ENCODE measurements around the gene DLG1. TPM values are rescaled to one million over a fixed set of nuclear protein-coding genes. Genes with fewer than 3 reads are reported as not detected.

DLG1 gene
- total RNA-seq, 1 donor from 2014 or later, result 138 TPM

- H3K4me3 Mint-ChIP-seq, result no peak overlapping the region
- no peaks in the 10 kb centered on the region for H3K36me3 Mint-ChIP-seq
- no peak for DNase-seq (ENCODE audit: low spot score)
These were observed 303.4 kb downstream of the DLG1 start for GRCh38 chr3:196995027-196995426.

GRCh38 chr3:196994056-196994455 lies 304.4 kb downstream of the DLG1 start:
- Histone ChIP-seq H3K36me3 (no peaks in the 10 kb centered on the region), H3K4me1 (peaks cover 3% of the 10 kb centered on the region), H3K9ac (no peak overlapping the region), H3K79me2 (ENCODE audit: low read depth) (no peaks in the 10 kb centered on the region), H3F3A (ENCODE audit: low read depth) (no peaks in the 10 kb centered on the region), H3K4me3 (no peak overlapping the region), H4K20me1 (ENCODE audit: low read depth) (no peaks in the 10 kb centered on the region), H3K4me2 (no peak overlapping the region), H3K27ac (no peak overlapping the region), H3K9me3 (ENCODE audit: low read depth) (no peaks in the 10 kb centered on the region), H2AFZ (replicated peaks) (peak overlapping the region; percentile 84), H3K27me3 (no peaks in the 10 kb centered on the region)
- H3K4me3 Mint-ChIP-seq, result no peak overlapping the region
- no peaks in the 10 kb centered on the region for H3K36me3 Mint-ChIP-seq
- H3K4me1 Mint-ChIP-seq, result peaks cover 12% of the 10 kb centered on the region
- H3K9me3 Mint-ChIP-seq, result no peaks in the 10 kb centered on the region
- H3K27me3 Mint-ChIP-seq (ENCODE audit: insufficient read depth, low read depth), result peaks cover 3% of the 10 kb centered on the region
- no peak overlapping the region for H3K27ac Mint-ChIP-seq
- TF ChIP-seq EZH2 (IDR thresholded peaks at IDR 0.05) (no peak), CTCF (IDR thresholded peaks at IDR 0.05) (no peak), EZH2phosphoT487 (IDR thresholded peaks at IDR 0.05) (no peak)
- DNase-seq (ENCODE audit: low spot score), result no peak

More at GRCh38 chr3:196995027-196995426, 303.4 kb downstream of the DLG1 start:
- TF ChIP-seq EZH2 (IDR thresholded peaks at IDR 0.05), result no peak
- no peak for TF ChIP-seq EZH2phosphoT487 (IDR thresholded peaks at IDR 0.05)
- TF ChIP-seq CTCF (IDR thresholded peaks at IDR 0.05), result no peak
- H3K9me3 ChIP-seq (ENCODE audit: low read depth), result no peaks in the 10 kb centered on the region
- no peak overlapping the region for H2AFZ ChIP-seq (replicated peaks)
- no peak overlapping the region for H3K9ac ChIP-seq
- Mint-ChIP-seq H3K9me3 (no peaks in the 10 kb centered on the region), H3K27me3 (ENCODE audit: insufficient read depth, low read depth) (peaks cover 2% of the 10 kb centered on the region), H3K27ac (no peak overlapping the region), H3K4me1 (peaks cover 12% of the 10 kb centered on the region)
- no peaks in the 10 kb centered on the region for H3K36me3 ChIP-seq
- no peaks in the 10 kb centered on the region for H3K79me2 ChIP-seq (ENCODE audit: low read depth)
- H4K20me1 ChIP-seq (ENCODE audit: low read depth), result no peaks in the 10 kb centered on the region
- no peaks in the 10 kb centered on the region for H3F3A ChIP-seq (ENCODE audit: low read depth)
- H3K4me2 ChIP-seq, result no peak overlapping the region
- no peaks in the 10 kb centered on the region for H3K27me3 ChIP-seq
- no peak overlapping the region for H3K4me3 ChIP-seq
- peaks cover 3% of the 10 kb centered on the region for H3K4me1 ChIP-seq
- H3K27ac ChIP-seq, result no peak overlapping the region

Small RNA genes lying within 50 kb of the gene (microRNA-seq; reads per million reads assigned to microRNA genes)
- not detected for gene MIR4797

Small RNA genes lying within 50 kb of the gene (small RNA-seq; reads per million reads assigned to genes)
- gene MIR4797, result not detected

Measured in neural progenitor cell (in vitro differentiated cells).